Mucosa of gallbladder (tissue), 1 donor: Measurements from ENCODE around the gene HMCN1. TPM values are rescaled to one million over a fixed set of nuclear protein-coding genes. Genes with fewer than 3 reads are reported as not detected.
"Not testable (repeated sequence)": the region's sequence is repeated elsewhere in the genome, so short reads cannot be mapped to it uniquely, and the experiment has no call there.

Source experiments
- DNase-seq: peaks from one replicate; pipeline ENCODE4 v3.0.0-alpha.2; 2020; ENCODE audit warnings: low spot score
- total RNA-seq: library from RNA; stranded (reverse); gene quantifications from one replicate; pipeline ENCODE4 v1.2.1, GENCODE V29; 2021
- donor health status: DM: no; HTN: no; CAD: no.

The HMCN1 gene
- total RNA-seq, 1 donor from 2014 or later, result 3.7 TPM

- DNase-seq, result no peak
These were observed 418.0 kb downstream of the HMCN1 start for GRCh38 chr1:186152227-186152619.

DNA sequence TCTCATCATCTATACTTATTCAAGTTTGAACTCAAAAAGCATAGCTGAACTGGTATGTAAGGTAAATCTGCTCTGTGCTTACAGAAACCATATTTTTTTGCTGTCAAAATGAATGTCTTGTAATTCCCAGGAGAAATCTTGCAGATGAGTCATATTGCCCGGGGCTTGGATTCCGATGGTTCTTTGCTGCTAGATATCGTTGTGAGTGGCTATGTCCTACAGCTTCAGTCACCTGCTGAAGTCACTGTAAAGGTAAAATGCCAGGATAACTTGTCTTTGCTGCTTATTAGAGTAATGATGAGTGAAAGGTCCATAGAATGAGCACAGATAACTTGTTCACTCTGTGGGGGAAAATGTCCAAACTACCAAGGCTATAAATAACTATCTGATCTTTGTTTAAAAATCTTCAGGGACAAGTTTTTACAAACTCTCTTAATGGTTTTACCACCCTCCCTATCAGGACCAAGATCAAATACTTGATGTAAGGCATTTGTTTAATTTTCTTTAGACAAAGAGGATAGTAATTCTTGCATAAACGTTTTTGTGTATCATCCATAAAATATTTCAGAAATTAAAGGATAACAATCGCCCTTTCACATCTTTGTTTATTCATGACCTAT, 418.5 kb downstream of the HMCN1 start:
- DNase-seq, result no peak

DNA sequence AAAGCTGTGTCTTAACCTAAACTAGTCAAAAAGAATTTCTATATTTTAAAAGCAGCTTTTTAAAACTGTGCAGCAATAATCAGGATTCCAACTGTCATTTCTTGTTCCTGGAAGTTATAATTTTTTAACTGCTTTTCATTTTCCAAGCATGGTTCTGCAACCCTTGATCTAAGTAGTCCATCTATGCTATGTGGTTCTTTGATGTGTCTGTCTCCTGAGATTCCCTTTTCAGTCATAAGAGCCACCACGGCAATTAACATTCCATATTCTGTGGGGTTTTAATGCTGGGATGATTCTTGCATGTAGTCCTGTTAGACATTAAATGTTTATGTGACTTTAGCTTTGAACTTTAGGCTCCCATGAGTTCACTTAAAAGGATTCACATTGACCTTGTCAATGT, 420.5 kb downstream of the HMCN1 start:
- no peak for DNase-seq

GRCh38 chr1:186155594-186155993, 421.4 kb downstream of the HMCN1 start:
- DNase-seq, result no peak

DNA sequence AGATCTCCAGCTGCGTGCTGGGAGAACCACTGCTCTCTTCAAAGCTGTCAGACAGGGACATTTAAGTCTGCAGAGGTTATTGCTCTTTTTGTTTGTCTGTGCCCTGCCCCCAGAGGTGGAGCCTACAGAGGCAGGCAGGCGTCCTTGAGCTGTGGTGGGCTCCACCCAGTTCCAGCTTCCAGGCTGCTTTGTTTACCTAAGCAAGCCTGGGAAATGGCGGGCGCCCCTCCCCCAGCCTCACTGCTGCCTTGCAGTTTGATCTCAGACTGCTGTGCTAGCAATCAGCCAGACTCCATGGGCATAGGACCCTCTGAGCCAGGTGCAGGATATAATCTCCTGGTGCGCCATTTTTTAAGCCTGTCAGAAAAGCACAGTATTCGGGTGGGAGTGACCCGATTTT, 428.7 kb downstream of the HMCN1 start:
- DNase-seq, result not testable (repeated sequence)

GRCh38 chr1:186164773-186165172, 430.6 kb downstream of the HMCN1 start:
- DNase-seq, result no peak

- no peak for DNase-seq
These were observed 431.1 kb downstream of the HMCN1 start for GRCh38 chr1:186165303-186165702.

- DNase-seq, result no peak
These were observed 433.0 kb downstream of the HMCN1 start for GRCh38 chr1:186167096-186167668.

- DNase-seq, result no peak
These were observed 441.4 kb downstream of the HMCN1 start for GRCh38 chr1:186175588-186175987.

DNA sequence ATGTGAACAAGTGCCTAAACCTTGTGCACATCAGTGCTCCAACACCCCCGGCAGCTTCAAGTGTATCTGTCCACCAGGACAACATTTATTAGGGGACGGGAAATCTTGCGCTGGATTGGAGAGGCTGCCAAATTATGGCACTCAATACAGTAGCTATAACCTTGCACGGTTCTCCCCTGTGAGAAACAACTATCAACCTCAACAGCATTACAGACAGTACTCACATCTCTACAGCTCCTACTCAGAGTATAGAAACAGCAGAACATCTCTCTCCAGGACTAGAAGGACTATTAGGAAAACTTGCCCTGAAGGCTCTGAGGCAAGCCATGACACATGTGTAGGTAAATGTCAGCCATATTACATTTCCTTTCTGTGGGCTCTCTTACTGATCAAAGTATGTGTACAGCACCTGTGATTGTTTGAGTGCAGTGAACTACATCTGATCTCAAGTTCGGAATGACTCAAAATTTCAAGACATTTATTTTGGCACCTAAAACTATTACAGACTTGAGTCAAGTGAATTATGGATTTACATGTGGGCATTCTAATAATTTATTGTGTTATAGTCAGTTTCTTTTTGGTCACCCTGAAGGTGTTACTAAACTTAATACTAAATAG, 444.3 kb downstream of the HMCN1 start:
- no peak for DNase-seq

DNA sequence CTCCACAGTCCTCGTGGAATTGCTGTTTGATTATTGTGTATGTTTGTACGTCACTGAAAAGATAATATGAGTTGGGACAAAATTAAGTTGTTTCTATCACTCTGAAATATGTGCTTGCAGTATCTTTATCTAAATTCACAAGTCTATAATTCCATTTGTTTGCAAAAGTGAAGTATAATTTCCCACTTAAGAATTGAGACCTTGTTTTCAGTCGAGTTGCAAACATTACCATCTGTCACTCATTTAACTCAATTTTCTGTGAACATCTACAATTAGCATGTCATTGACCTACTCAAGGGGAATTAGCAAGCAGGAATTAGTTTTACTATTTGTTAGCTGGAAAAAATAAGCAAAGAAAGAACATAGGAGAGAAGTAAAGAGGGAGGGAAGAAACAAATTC, 445.0 kb downstream of the HMCN1 start:
- no peak for DNase-seq

GRCh38 chr1:186183219-186183618, 449.0 kb downstream of the HMCN1 start:
- DNase-seq, result no peak

- no peak for DNase-seq
These were observed 449.9 kb downstream of the HMCN1 start for GRCh38 chr1:186183970-186184628.

DNA sequence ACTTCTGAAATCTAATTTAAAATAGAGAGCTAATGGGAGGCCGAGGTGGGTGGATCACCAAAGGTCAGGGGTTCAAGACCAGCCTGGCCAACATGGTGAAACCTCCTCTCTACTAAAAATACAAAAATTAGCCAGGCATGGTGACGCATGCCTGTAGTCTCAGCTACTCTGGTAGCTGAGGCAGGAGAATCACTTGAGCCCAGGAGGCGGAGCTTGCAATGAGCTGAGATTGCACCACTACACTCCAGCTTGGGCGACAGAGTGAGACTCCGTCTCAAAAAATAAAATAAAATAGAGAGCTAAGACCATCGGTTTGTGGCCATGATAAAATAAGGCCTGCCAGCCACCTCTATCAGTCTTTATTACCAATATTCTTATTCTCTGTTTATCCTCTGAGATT, 452.1 kb downstream of the HMCN1 start:
- DNase-seq, result not testable (repeated sequence)

GRCh38 chr1:186187601-186188000, 453.4 kb downstream of the HMCN1 start:
- DNase-seq, result no peak

- no peak for DNase-seq
These were observed 453.9 kb downstream of the HMCN1 start for GRCh38 chr1:186188004-186188539.

DNA sequence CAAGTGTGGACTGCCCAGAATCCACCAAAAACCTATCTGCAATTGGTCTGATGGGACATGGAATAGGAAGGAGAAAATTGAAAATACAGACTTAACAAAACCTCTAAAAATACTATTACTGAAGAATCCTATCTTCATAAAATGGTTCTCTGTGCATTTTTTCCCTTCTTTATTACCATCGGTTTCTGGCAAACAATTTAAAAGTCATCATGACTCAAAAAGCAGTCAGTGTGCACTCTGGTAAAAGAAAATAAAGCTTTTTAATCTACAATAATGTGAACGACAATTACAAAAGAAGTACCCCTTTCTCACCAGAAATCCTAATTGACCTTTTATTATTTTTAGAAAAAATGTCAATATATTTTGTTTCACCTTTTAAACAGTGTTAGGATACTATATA, 454.5 kb downstream of the HMCN1 start:
- no peak for DNase-seq

DNA sequence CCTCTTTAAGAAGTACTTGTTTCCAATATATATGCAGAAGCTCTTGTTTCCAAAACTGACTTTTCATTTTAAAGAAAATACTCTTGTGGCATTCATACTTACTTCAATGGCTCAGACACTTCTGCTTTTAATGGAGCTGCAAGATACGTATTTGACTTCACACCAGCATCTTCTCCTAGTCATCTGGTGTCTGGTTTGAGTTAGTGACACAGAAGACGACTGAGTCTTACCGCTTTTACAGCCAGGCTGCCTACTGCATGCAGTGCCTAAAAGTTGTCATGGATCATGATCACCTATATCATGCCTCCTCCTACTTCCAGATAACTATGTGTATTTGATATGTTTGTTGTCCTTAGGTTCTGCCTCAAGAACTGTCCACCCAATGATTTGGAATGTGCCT, 455.0 kb downstream of the HMCN1 start:
- no peak for DNase-seq

GRCh38 chr1:186191511-186191910, 457.3 kb downstream of the HMCN1 start:
- no peak for DNase-seq

GRCh38 chr1:186193224-186193623, 459.0 kb downstream of the HMCN1 start:
- no peak for DNase-seq

DNA sequence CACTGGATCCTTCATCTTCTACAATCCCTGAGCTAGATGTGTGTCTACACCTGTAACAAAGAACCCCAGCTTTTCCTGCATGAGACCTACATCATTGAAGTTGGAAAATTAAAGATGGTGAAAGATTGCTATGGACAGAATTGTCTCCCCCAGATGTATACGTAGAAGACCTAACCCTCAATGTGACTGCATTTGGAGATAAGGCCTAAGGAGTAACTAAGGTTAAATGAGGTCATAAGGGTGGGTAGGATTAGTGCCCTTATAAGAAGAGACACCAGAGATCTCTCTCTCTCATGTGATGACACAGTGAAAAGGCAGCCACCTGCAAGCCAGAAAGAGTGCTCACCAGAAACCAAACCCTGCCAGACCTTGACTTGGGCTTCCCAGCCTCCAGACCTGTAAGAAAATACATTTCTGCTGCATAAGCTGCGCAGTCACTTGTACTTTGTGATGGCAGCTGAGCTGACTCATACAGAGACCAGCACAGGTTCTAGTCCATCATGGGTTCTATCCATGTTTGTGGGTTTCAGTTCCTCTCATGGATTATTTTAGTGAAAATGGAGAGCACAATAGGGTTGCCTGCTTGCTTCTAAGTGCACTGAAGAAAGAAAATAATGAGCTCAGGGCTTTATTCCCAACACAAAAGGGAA, 460.0 kb downstream of the HMCN1 start:
- DNase-seq, result no peak

GRCh38 chr1:186195377-186195931, 461.3 kb downstream of the HMCN1 start:
- no peak for DNase-seq
